Uterus (tissue), 4 donors: ENCODE measurements around the gene CORO7. TPM values are rescaled to one million over a fixed set of nuclear protein-coding genes. Genes with fewer than 3 reads are reported as not detected.

Experiments
- DNase-seq, 2 donors: peaks; one replicate each; pipeline ENCODE4 v3.0.0-alpha.2; 2019 to 2020
- H3K27ac ChIP-seq, 2 donors: fragments of 200-600 bp; sonication (generic); 1 replicate in 1 of 2; 2 replicates in 1 of 2; pipeline ENCODE4 v1.5.1; 2016 to 2018
- H3K27me3 ChIP-seq, 2 donors: fragments of 200-600 bp; sonication (generic); one replicate each; pipeline ENCODE4 v1.5.1; 2018 to 2019; ENCODE audit warnings: control low read depth in 1 of 2
- H3K36me3 ChIP-seq, 2 donors: fragments of 200-600 bp; sonication (generic); one replicate each; pipeline ENCODE4 v1.5.1; 2019; ENCODE audit warnings: control low read depth in 1 of 2
- H3K4me1 ChIP-seq, 2 donors: fragments of 200-600 bp; sonication (generic); one replicate each; pipeline ENCODE4 v1.5.1; 2018 to 2019; ENCODE audit warnings: control low read depth in 1 of 2
- H3K4me3 ChIP-seq, 2 donors: fragments of 200-600 bp; sonication (generic); 1 replicate in 1 of 2; 2 replicates in 1 of 2; pipeline ENCODE4 v1.5.1; 2018 to 2019; ENCODE audit warnings: mild to moderate bottlenecking in 1 of 2
- H3K9me3 ChIP-seq, 2 donors: fragments of 200-600 bp; sonication (generic); one replicate each; pipeline ENCODE4 v1.5.1; 2019; ENCODE audit warnings: control low read depth in 1 of 2
- POLR2A ChIP-seq, 2 donors: fragments of 450-650 bp; IDR thresholded peaks; one replicate each; pipeline ENCODE4 v1.6.1; 2016; ENCODE audit warnings: antibody characterized with exemption in 2 of 2, mild to moderate bottlenecking in 1 of 2, moderate library complexity in 1 of 2
- intact Hi-C: fragments of 100-400 bp; cut with DNase I; formaldehyde crosslinking; loops from one replicate; pipeline ENCODE4 v1.15.1; 2023; ENCODE audit warnings: low total_unique reads
- total RNA-seq, 4 donors: library from RNA; depleted of rRNA in 3 of 4; stranded (reverse); fragments of >200 nt in 3 of 4; gene quantifications; one replicate each; pipeline versions ENCODE4 v1.1.0 to v1.2.4, GENCODE V29; 2014 to 2023
- TF ChIP-seq, protein P1 (sequence below), 4 experiments: fragments of 200-600 bp in 2 of 4; fragments of 450-650 bp in 2 of 4; sonication (generic) in 2 of 4; IDR thresholded peaks; one replicate each; pipeline ENCODE4 v1.5.1; 2016 to 2019; ENCODE audit warnings: antibody characterized with exemption in 4 of 4, mild to moderate bottlenecking in 2 of 4, moderate library complexity in 1 of 4
- donor health status: DM: yes; HTN: yes; CAD: no.

The CORO7 gene
- total RNA-seq, 4 donors from 2014 or later, result 13.8 to 52.1 (median 30.0) TPM

DNA sequence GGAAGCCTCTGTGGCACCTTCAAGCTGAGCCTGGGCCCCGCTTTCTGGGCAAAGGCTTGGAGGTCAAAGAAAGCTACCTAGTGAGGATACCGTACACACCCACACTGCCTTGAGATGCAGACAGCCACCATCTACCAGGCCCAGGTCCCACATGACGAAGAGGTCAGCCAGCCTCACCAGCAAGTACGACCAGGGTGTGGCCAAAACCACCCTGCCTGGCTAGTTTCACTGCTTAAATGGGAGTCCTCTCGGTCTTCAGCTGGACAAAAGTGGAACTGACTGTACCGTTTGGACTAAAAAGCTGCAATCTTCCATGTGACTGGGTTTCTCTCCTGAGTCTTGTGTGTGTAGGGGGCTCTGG, 23.2 kb downstream of the CORO7 start:
- H3K4me3 ChIP-seq, result no peak overlapping the region
- TF ChIP-seq POLR2A (IDR thresholded peaks at IDR 0.05), result no peak
- TF ChIP-seq, protein P1, sequence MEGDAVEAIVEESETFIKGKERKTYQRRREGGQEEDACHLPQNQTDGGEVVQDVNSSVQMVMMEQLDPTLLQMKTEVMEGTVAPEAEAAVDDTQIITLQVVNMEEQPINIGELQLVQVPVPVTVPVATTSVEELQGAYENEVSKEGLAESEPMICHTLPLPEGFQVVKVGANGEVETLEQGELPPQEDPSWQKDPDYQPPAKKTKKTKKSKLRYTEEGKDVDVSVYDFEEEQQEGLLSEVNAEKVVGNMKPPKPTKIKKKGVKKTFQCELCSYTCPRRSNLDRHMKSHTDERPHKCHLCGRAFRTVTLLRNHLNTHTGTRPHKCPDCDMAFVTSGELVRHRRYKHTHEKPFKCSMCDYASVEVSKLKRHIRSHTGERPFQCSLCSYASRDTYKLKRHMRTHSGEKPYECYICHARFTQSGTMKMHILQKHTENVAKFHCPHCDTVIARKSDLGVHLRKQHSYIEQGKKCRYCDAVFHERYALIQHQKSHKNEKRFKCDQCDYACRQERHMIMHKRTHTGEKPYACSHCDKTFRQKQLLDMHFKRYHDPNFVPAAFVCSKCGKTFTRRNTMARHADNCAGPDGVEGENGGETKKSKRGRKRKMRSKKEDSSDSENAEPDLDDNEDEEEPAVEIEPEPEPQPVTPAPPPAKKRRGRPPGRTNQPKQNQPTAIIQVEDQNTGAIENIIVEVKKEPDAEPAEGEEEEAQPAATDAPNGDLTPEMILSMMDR (IDR thresholded peaks at IDR 0.05), result no peak
- intact Hi-C loops, result no loop called here
- H3K36me3 ChIP-seq, result no peaks in the 10 kb centered on the region
- no peaks in the 10 kb centered on the region for H3K9me3 ChIP-seq
- no peaks in the 10 kb centered on the region for H3K27me3 ChIP-seq
- H3K4me1 ChIP-seq, result peaks cover 6 to 21% of the 10 kb centered on the region in 2 donors
- H3K27ac ChIP-seq, result peak overlapping the region; percentile 83 to 89
- no peak for DNase-seq

DNA sequence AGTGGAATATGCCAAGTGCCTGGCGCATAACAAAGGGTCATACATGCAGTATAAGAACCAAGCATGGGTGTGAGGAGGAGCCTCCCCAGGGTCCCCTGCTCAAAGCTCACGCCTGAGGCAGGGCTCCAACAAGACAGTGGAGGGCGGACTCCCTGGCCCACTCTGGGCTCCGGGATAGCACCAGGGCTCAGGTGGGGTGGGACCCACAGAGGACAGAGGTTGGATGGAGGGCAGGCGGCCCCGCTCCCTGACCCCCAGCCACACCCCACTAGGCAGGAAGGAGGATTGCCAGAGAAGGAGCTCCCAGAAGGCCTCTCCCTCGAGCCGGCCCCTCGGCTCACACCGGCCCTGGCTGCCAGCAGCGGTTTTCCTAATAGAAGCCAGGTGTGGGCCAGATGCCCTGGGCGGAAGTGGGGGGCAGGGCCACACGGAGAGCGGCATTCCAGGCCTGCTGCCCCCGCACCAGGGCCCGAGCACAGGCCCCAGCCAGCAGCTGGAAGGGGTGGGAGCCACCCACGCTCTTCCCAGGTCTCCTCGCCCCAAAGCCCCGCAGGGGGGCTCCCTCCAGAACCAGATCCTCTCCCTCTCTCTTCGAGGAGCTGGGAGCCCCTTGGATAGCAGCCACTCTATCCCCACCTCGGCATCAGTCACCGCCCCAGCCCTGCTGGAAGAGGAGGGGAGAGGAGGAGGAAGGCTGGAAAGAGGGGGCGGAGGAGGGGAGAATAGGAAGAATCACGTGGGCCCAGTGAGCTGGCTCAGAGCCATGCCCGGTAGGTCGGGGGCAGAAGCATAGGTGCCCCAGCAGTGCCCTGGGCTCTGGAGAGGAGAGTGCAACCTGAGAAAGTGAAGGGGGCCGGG, 23.8 kb downstream of the CORO7 start:
- peak; percentile 84 to 87 for DNase-seq
- no peak for TF ChIP-seq POLR2A (IDR thresholded peaks at IDR 0.05)
- TF ChIP-seq, protein P1 (IDR thresholded peaks at IDR 0.05), result no peak

DNA sequence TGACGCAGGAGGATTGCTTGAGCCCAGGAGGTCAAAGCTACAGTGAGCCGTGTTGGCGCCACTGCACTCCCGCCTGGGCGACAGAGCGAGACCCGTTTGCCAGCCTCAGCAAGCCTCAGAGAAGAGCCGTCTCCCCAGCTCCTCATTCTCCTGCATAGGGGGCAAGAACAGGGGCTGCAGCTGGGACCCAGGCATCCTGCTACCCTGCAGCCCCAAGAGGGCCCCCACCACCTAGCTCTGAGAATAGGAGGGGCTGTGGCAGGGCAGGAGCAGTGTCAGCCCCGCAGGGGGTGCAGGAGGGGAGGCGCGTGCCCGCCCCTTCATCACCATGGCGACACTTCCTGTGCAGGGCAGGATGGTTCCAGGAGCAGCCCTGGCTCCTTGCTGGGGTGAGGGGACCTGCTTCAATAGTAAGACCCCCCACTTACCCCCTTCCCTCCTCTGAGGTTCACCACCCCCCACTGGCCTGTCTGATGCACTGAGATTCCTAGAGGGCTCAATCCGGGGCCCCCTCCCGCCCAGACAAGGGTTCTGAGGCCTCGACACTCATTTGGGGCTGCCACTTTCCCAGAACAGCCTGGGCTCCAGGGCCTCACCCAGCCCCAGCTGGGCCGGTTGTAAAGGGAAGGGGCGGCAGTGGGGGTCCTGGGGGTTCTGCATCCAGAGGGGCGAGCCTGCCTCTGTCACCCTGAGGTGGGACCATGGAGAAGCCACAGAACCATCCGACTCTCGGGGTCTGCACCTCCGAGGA, 24.6 kb downstream of the CORO7 start:
- no peaks in the 10 kb centered on the region for H3K36me3 ChIP-seq
- intact Hi-C loops, result no loop called here
- H3K27ac ChIP-seq, result peak overlapping the region; percentile 83 to 89
- no peak overlapping the region for H3K4me3 ChIP-seq
- H3K27me3 ChIP-seq, result no peaks in the 10 kb centered on the region
- peaks cover 6 to 27% of the 10 kb centered on the region in 2 donors for H3K4me1 ChIP-seq
- H3K9me3 ChIP-seq, result no peaks in the 10 kb centered on the region
- no peak for TF ChIP-seq POLR2A (IDR thresholded peaks at IDR 0.05)
- TF ChIP-seq, protein P1 (IDR thresholded peaks at IDR 0.05), result no peak
- no peak for DNase-seq

More for the DNA sequence above, 23.8 kb downstream of the CORO7 start:
- H3K9me3 ChIP-seq, result no peaks in the 10 kb centered on the region
- H3K4me1 ChIP-seq, result peaks cover 6 to 23% of the 10 kb centered on the region in 2 donors
- peak overlapping the region; percentile 83 to 89 for H3K27ac ChIP-seq
- intact Hi-C loops, result no loop called here
- no peaks in the 10 kb centered on the region for H3K27me3 ChIP-seq
- no peaks in the 10 kb centered on the region for H3K36me3 ChIP-seq
- H3K4me3 ChIP-seq, result no peak overlapping the region

DNA sequence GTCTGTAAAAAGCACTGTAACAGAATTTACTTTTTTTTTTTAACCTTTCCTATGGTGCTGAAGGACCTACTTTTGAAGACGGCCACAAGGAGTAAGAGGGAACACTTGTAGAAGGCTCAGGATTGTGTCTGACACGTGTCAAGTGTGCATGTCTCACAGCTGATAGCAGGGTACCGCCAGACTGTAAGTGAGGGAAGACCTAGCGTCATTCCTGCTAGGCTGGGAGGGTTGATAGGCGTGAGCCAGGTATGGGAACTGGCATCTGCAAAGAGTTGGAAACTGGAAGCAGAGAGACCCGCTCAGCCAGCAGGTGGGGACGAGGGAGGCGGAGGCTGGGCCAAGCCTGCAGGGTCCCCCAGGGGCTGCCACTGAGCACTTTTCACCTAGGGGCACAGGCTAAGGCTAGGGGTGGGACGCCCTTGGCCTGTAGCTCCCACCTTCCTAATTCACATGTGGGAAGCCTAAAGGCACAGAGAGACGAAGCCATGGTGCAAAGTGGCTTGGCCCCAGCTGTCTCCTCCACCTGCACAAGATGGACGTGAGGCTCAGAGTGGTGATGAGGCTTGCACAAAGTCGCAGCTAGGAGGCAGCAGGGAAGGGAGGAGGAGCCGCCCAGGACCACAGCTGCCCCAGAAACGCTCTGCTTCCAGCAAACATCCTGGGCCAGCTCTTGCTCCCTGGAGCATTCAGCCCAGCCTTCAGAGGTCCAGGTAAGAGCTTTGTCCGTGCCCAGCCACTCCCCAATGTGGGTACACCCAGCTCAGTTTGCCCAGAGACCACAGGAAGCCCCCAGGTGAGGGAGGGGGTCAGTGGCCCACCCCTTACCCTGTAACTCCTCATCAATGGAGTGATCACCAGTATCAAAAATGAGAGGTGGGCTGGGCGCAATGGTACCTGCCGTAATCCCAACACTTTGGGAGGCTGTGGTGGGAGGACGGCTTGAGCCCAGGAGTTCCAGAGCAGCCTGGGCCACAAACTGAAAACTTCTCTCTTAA, 25.8 kb downstream of the CORO7 start:
- H3K4me1 ChIP-seq, result peaks cover 6 to 30% of the 10 kb centered on the region in 2 donors
- no peaks in the 10 kb centered on the region for H3K36me3 ChIP-seq
- no peak overlapping the region for H3K4me3 ChIP-seq
- intact Hi-C loops, result no loop called here
- no peak for DNase-seq
- TF ChIP-seq, protein P1 (IDR thresholded peaks at IDR 0.05), result no peak
- TF ChIP-seq POLR2A (IDR thresholded peaks at IDR 0.05), result no peak
- H3K27me3 ChIP-seq, result no peaks in the 10 kb centered on the region
- no peak overlapping the region for H3K27ac ChIP-seq
- no peaks in the 10 kb centered on the region for H3K9me3 ChIP-seq
